BLaER1 treated with 17β-estradiol and CSF1 and Interleukin-3, amounts not matched to agents 10 nM and 100 nM (cell line): Measurements from ENCODE around the gene MORC2.

Experiments
- H3K27ac ChIP-seq, 11 experiments: shearing (Covaris generic); formaldehyde crosslinking; 2 replicates each; pipeline ENCODE4 v1.8.1; 2022
- H3K27me3 ChIP-seq, 11 experiments: shearing (Covaris generic); formaldehyde crosslinking; 2 replicates each; pipeline ENCODE4 v1.8.1; 2022
- H3K36me3 ChIP-seq, 11 experiments: shearing (Covaris generic); formaldehyde crosslinking; 2 replicates each; pipeline ENCODE4 v1.8.1; 2022
- H3K4me1 ChIP-seq, 10 experiments: shearing (Covaris generic); formaldehyde crosslinking; 2 replicates each; pipeline ENCODE4 v1.8.1; 2022
- H3K4me2 ChIP-seq, 11 experiments: shearing (Covaris generic); formaldehyde crosslinking; 2 replicates each; pipeline ENCODE4 v1.8.1; 2022
- H3K4me3 ChIP-seq, 10 experiments: shearing (Covaris generic); formaldehyde crosslinking; 2 replicates each; pipeline ENCODE4 v1.8.1; 2022
- H3K9ac ChIP-seq, 11 experiments: shearing (Covaris generic); formaldehyde crosslinking; 2 replicates each; pipeline ENCODE4 v1.8.1; 2022
- H3K9me3 ChIP-seq, 11 experiments: shearing (Covaris generic); formaldehyde crosslinking; replicated peaks in 1 of 11; 2 replicates each; pipeline ENCODE4 v1.8.1; 2022
- H4K20me1 ChIP-seq, 11 experiments: shearing (Covaris generic); formaldehyde crosslinking; 2 replicates each; pipeline ENCODE4 v1.8.1; 2022
- Cebpa-rat ChIP-seq, 11 experiments: shearing (Covaris generic); IDR thresholded peaks; 2 replicates each; pipeline ENCODE4 v1.8.1; 2022

MORC2 gene

DNA sequence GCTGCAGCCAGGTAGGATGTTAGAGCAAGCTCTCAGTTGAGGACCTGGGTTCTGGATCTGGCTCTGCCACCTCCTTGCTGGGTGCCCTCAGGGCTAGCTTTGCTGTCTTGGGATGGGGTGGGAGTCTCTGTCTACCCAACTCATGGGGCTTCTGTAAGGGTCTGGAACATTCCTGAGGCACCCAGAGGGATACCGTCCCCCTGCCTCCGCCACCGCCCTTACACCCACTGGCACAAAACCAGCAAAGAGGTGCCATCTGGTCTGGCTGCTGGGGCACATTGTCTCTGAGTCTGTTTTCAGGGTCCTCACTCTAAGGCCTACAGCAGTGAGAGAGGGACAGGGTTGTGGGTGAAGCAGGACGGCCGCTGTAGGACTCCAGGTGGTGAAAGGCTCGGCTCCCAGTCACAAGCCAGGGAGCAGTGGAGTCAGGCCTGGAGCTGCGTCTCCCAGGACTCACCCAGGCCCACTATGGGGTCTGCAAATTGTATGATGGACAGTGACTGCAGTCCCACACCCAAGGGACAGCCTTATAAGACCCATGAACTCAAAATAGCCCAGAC is 84.9 kb downstream of the MORC2 start:
- H4K20me1 ChIP-seq, result peaks cover 0 to 7% (median 0%) of the 10 kb centered on the region in 11 experiments; a peak in 1 of 22 replicates
- no peaks in the 10 kb centered on the region for H3K27me3 ChIP-seq
- H3K4me1 ChIP-seq, result peaks cover 0 to 57% (median 41%) of the 10 kb centered on the region in 10 experiments; a peak in 19 of 20 replicates
- no peaks in the 10 kb centered on the region for H3K9me3 ChIP-seq
- no peak overlapping the region for H3K4me3 ChIP-seq
- H3K4me2 ChIP-seq, result peak overlapping the region in 3 of 11 experiments; percentile 4 to 18 (median 17); a peak in 2 of 22 replicates
- TF ChIP-seq Cebpa-rat (IDR thresholded peaks at IDR 0.05), result no peak
- H3K9ac ChIP-seq, result no peak overlapping the region
- no peak overlapping the region for H3K27ac ChIP-seq
- no peaks in the 10 kb centered on the region for H3K36me3 ChIP-seq

DNA sequence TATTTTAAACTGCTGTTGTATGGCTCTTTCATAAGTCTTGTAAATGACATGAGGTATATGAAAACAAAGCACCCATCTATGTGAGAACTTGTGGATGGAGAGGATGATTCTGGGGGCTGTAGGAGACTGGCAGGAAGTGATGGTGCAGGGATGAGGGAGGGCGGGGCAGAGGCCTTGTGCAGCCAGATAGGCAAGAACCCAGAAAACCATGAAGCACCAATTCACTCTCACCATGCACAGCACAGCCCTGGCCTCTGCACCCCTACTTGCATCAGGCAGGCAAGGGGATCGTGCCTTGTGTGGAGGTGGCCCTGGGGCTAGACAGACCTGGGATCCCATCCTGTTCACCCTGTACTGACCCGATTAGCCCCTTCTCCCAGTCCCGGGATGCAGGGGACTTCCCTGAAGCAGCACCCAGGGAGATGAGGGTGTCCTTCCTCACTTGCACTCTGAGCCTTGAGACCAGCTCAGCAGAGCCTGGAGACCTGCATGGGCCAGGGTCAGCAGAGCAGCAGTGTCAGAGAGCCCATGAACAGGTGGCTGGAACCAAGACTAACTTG is 85.5 kb downstream of the MORC2 start:
- H3K4me3 ChIP-seq, result no peak overlapping the region
- no peaks in the 10 kb centered on the region for H3K27me3 ChIP-seq
- H3K9ac ChIP-seq, result no peak overlapping the region
- no peaks in the 10 kb centered on the region for H3K36me3 ChIP-seq
- H3K4me2 ChIP-seq, result no peak overlapping the region
- H3K9me3 ChIP-seq, result no peaks in the 10 kb centered on the region
- peaks cover 0 to 9% (median 0%) of the 10 kb centered on the region in 11 experiments; a peak in 1 of 22 replicates for H4K20me1 ChIP-seq
- H3K4me1 ChIP-seq, result peaks cover 0 to 63% (median 47%) of the 10 kb centered on the region in 10 experiments; a peak in 19 of 20 replicates
- H3K27ac ChIP-seq, result no peak overlapping the region
- TF ChIP-seq Cebpa-rat (IDR thresholded peaks at IDR 0.05), result no peak

DNA sequence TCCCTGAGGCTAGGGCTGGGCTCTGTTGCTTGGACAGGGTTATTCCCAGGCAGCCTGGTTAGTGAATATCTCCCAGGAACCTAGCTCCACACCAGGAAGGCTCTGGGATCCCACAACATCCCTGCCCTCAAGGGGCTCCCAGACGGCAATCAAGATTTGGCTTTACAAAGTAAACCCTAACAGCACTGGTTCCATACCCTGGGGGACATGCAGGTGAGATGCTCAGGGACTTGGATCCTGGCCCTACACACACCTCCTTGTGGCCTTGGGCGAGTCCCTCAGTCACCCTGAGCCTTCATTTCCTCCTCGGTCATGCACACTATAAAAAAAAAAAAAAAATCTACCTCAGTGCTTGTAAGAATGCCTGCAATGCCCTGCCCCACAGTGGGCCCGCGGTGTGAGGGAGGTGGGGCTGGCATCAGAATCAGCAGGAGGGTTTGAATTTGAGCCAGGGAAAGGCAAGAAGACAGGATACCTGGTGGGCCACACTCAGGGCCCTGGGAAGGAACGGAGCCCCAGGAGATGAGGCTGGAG is 86.3 kb downstream of the MORC2 start:
- Histone ChIP-seq H3K27me3 (no peaks in the 10 kb centered on the region), H3K4me2 (peak overlapping the region in 3 of 11 experiments; percentile 88 to 98 (median 89); a peak in 1 of 22 replicates), H3K4me1 (peaks cover 0 to 71% (median 55%) of the 10 kb centered on the region in 10 experiments; a peak in 19 of 20 replicates), H3K4me3 (no peak overlapping the region), H3K27ac (no peak overlapping the region), H3K9me3 (no peaks in the 10 kb centered on the region), H4K20me1 (peaks cover 0 to 12% (median 0%) of the 10 kb centered on the region in 11 experiments; a peak in 2 of 22 replicates), H3K9ac (no peak overlapping the region), H3K36me3 (no peaks in the 10 kb centered on the region)
- TF ChIP-seq Cebpa-rat (IDR thresholded peaks at IDR 0.05), result no peak

DNA sequence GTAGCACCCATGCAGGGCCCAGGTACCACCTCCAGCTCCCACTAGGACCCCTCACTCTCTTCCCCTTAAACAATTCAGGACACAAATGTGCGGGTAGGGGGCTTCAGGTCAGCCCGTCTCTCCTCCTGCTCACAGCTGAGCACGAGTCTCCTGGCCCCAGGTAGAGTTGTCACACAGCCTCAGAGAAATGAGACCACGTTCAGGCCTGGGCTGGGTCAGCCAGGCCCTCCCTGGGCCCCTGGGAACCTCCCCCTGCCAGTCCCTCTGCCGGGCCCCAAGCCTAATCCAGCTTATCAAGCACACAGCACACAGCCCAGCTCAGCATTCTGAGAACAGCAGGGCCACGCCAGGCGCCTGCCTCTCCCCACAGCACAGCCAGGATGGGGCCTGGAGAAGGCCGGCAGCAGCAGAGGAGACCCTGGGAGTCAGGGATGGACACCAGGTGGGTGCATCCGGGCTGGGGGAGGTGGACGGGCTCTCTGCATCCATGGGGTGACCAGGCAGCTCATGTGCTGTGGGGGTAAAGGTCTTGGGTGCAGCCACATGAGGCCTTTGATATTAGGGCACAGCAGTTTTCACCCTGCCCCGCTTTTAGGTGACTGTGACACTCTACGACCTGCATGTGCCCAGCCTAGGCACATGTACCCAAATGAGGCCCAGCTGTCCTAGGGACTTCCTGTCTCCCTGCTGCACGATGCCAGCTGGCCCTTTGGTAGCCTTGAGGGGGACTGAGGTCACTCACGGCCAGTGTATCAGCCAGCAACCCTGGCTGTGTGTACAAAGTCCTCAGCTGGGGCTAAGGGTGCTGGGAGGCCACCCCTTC is 87.0 kb downstream of the MORC2 start:
- H3K27ac ChIP-seq, result peak overlapping the region in 2 of 11 experiments; percentile 20 to 34; a peak in 2 of 22 replicates
- no peaks in the 10 kb centered on the region for H3K27me3 ChIP-seq
- no peaks in the 10 kb centered on the region for H3K36me3 ChIP-seq
- TF ChIP-seq Cebpa-rat (IDR thresholded peaks at IDR 0.05), result no peak
- H3K4me3 ChIP-seq, result no peak overlapping the region
- peak overlapping the region in 5 of 11 experiments; percentile 6 to 98 (median 89); a peak in 8 of 22 replicates for H3K4me2 ChIP-seq
- peak overlapping the region in 4 of 11 experiments; percentile 21 to 44 (median 27); a peak in 4 of 22 replicates for H3K9ac ChIP-seq
- peaks cover 0 to 12% (median 0%) of the 10 kb centered on the region in 11 experiments; a peak in 2 of 22 replicates for H4K20me1 ChIP-seq
- H3K9me3 ChIP-seq, result no peaks in the 10 kb centered on the region
- H3K4me1 ChIP-seq, result peaks cover under 1 to 78% (median 62%) of the 10 kb centered on the region in 10 experiments; a peak in 19 of 20 replicates

DNA sequence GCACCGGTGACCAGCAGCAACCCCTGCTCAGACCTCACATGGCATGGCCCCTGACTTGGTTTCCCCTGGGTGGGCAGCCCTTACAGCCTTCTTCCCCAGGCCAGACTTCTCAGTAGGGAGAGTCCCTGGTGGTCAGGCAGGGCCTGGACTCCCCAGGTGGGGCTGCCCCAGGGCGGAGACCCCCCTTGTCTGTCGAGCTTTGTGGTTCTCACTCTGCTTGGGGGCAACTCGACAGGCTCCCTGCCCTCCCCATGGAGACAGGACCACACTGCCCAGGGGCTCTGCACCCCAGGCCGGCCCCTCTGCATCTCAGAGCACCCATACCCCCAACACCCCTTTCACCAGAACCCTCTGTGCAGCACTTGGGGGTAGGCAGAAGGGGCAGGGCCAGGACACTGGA is 87.7 kb downstream of the MORC2 start:
- Histone ChIP-seq H3K4me2 (peak overlapping the region in 6 of 11 experiments; percentile 74 to 98 (median 88); a peak in 11 of 22 replicates), H3K4me3 (no peak overlapping the region), H3K4me1 (peaks cover 5 to 85% (median 69%) of the 10 kb centered on the region in 10 experiments; a peak in 19 of 20 replicates), H3K9ac (0 out of 22 replicates have a peak overlapping the region, but pooled peaks of 1 of the 11 experiments have one; percentile 44), H3K27ac (peak overlapping the region in 1 of 11 experiments; percentile 34; a peak in 2 of 22 replicates), H4K20me1 (peaks cover 0 to 12% (median 0%) of the 10 kb centered on the region in 11 experiments; a peak in 2 of 22 replicates), H3K36me3 (no peaks in the 10 kb centered on the region), H3K27me3 (no peaks in the 10 kb centered on the region), H3K9me3 (no peaks in the 10 kb centered on the region)
- TF ChIP-seq Cebpa-rat (IDR thresholded peaks at IDR 0.05), result no peak

DNA sequence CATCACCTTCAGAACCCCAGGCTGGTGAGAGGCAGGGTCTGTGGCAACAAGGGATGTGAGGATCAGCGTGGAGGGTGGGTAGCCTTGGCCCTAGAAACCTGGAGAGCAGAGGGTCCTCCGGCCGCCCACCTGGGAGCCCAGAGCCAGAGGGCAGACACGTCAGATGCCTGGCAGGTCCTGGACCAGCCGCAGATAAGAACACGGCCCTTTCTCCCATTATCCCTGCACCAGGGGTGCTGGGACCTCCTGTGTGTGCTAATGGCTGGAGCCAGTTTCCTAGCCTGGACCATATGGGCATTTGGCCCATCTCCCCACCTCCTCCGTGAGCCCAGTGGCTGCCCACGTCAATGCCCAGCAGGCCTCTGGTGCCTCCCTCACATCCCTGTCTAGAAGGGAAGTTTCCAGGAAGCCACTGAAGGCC is 88.4 kb downstream of the MORC2 start:
- no peaks in the 10 kb centered on the region for H3K36me3 ChIP-seq
- H4K20me1 ChIP-seq, result peaks cover 0 to 12% (median 0%) of the 10 kb centered on the region in 11 experiments; a peak in 2 of 22 replicates
- H3K27ac ChIP-seq, result peak overlapping the region in 1 of 11 experiments; percentile 62; a peak in 1 of 22 replicates
- no peaks in the 10 kb centered on the region for H3K27me3 ChIP-seq
- peak overlapping the region in 8 of 11 experiments; percentile 71 to 98 (median 84); a peak in 15 of 22 replicates for H3K4me2 ChIP-seq
- H3K4me1 ChIP-seq, result peaks cover 5 to 87% (median 68%) of the 10 kb centered on the region in 10 experiments; a peak in 19 of 20 replicates
- no peak overlapping the region for H3K4me3 ChIP-seq
- H3K9ac ChIP-seq, result no peak overlapping the region
- TF ChIP-seq Cebpa-rat (IDR thresholded peaks at IDR 0.05), result no peak
- H3K9me3 ChIP-seq, result no peaks in the 10 kb centered on the region

DNA sequence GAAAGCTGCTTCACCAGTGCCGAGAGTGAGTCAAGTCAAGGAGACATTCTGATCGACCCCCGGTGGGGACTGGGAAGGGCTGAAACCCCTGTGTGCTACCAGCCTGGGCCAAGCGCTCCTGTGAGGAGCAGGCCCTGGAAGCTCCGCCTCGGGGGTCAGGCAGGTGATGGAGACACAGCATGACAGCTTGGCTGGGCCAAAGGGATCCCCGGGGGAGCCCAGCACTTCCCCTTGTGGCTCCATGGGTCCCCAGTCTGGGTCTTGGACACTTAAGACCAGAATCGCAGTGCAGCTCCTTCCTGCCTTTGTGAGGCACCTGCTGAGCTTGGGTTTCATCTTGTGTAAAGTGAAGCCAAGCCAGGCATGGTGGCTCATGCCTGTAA is 89.2 kb downstream of the MORC2 start:
- H3K27me3 ChIP-seq, result no peaks in the 10 kb centered on the region
- H3K4me2 ChIP-seq, result peak overlapping the region in 10 of 11 experiments; percentile 3 to 98 (median 78); a peak in 18 of 22 replicates

More for the DNA sequence above, 89.2 kb downstream of the MORC2 start:
- H4K20me1 ChIP-seq, result peaks cover 0 to 12% (median 0%) of the 10 kb centered on the region in 11 experiments; a peak in 2 of 22 replicates
- H3K4me3 ChIP-seq, result no peak overlapping the region; a peak in 1 of 20 replicates
- H3K36me3 ChIP-seq, result no peaks in the 10 kb centered on the region
- H3K4me1 ChIP-seq, result peaks cover 5 to 79% (median 61%) of the 10 kb centered on the region in 10 experiments; a peak in 19 of 20 replicates
- no peaks in the 10 kb centered on the region for H3K9me3 ChIP-seq
- TF ChIP-seq Cebpa-rat (IDR thresholded peaks at IDR 0.05), result no peak
- H3K27ac ChIP-seq, result peak overlapping the region in 5 of 11 experiments; percentile 28 to 62 (median 46); a peak in 6 of 22 replicates
- peak overlapping the region in 5 of 11 experiments; percentile 20 to 59 (median 42); a peak in 5 of 22 replicates for H3K9ac ChIP-seq
